OCI-LY7 (cell line): ENCODE results near the gene ZNF581. TPM values are rescaled to one million over a fixed set of nuclear protein-coding genes. Genes with fewer than 3 reads are reported as not detected.

ENCODE experiments used
- BruUV-seq: library from RNA; stranded (reverse); fragments of 400-500 nt; replicated peaks from 2 replicates; lab custom pipeline; 2021; lab: Mats Ljungman, UMichigan
- CTCF ChIA-PET: fragments of 300-600 bp; sonication (Branson Sonifier 250); formaldehyde crosslinking; loops from one replicate; lab custom pipeline; 2022; ENCODE audit warnings: antibody characterized with exemption; ENCODE audit not compliant: unreplicated experiment; lab: Charles Lee
- POLR2A ChIA-PET: fragments of 300-600 bp; sonication (Branson Sonifier 250); formaldehyde crosslinking; loops from one replicate; lab custom pipeline; 2022; ENCODE audit warnings: antibody characterized with exemption; lab: Charles Lee
- DNase-seq: peaks from one replicate; pipeline ENCODE4 v3.0.0-alpha.2; 2015; ENCODE audit warnings: low spot score
- H2AFZ ChIP-seq: fragments of 200-600 bp; sonication (generic), shearing (Covaris generic); 2 replicates; pipeline ENCODE4 v1.6.1; 2014; ENCODE audit warnings: mild to moderate bottlenecking, antibody characterized with exemption, low read length, moderate library complexity
- H3K27ac ChIP-seq: fragments of 200-600 bp; sonication (generic); 2 replicates; pipeline ENCODE4 v1.5.1; 2014; ENCODE audit warnings: mixed run types, low read depth, mild to moderate bottlenecking, moderate library complexity, low read length, inconsistent platforms; ENCODE audit not compliant: poor library complexity, severe bottlenecking
- H3K36me3 ChIP-seq: fragments of 200-600 bp; sonication (generic); 2 replicates; pipeline ENCODE4 v1.6.1; 2014; ENCODE audit warnings: mild to moderate bottlenecking, antibody characterized with exemption, low read length, moderate library complexity, mixed read lengths; ENCODE audit not compliant: insufficient read depth
- H3K4me1 ChIP-seq: fragments of 200-600 bp; sonication (generic); 2 replicates; pipeline ENCODE4 v1.5.1; 2014; ENCODE audit warnings: mild to moderate bottlenecking, low read length; ENCODE audit not compliant: insufficient read depth, poor library complexity, severe bottlenecking
- H3K4me2 ChIP-seq: fragments of 200-600 bp; sonication (generic); 2 replicates; pipeline ENCODE4 v1.6.1; 2014; ENCODE audit warnings: mild to moderate bottlenecking, low read length
- H3K4me3 ChIP-seq: fragments of 200-600 bp; sonication (generic); 2 replicates; pipeline ENCODE4 v1.5.1; 2014; ENCODE audit warnings: mild to moderate bottlenecking, low read depth, low read length; ENCODE audit not compliant: poor library complexity, severe bottlenecking
- H3K79me2 ChIP-seq: fragments of 200-600 bp; sonication (generic); 2 replicates; pipeline ENCODE4 v1.6.1; 2016; ENCODE audit warnings: low read depth, mild to moderate bottlenecking, low read length, moderate library complexity, mixed read lengths; ENCODE audit not compliant: insufficient read depth
- H3K9me2 ChIP-seq: fragments of 200-600 bp; sonication (generic); 2 replicates; pipeline ENCODE4 v1.6.1; 2016; ENCODE audit warnings: mild to moderate bottlenecking, low read length, mixed read lengths; ENCODE audit not compliant: insufficient read depth
- H3K9me3 ChIP-seq: fragments of 200-600 bp; sonication (generic); 2 replicates; pipeline ENCODE4 v1.6.1; 2014; ENCODE audit warnings: mild to moderate bottlenecking, mixed run types, low read length, mixed read lengths
- H4K20me1 ChIP-seq: fragments of 200-600 bp; sonication (generic); 2 replicates; pipeline ENCODE4 v1.6.1; 2014; ENCODE audit warnings: mild to moderate bottlenecking, antibody characterized with exemption, low read length, moderate library complexity, mixed read lengths; ENCODE audit not compliant: insufficient read depth
- CTCF ChIP-seq: fragments of 200-600 bp; sonication (generic); conservative IDR thresholded peaks from 2 replicates; pipeline ENCODE4 v1.5.1; 2014; ENCODE audit warnings: mild to moderate bottlenecking, antibody characterized with exemption, low read length, moderate library complexity, mixed read lengths
- EZH2phosphoT487 ChIP-seq: fragments of 200-600 bp; sonication (generic); IDR thresholded peaks from 2 replicates; pipeline ENCODE4 v1.6.1; 2018; ENCODE audit warnings: low read depth, borderline replicate concordance, mild to moderate bottlenecking, mixed run types, antibody characterized with exemption, low read length, moderate library complexity, mixed read lengths
- intact Hi-C: fragments of 100-400 bp; cut with micrococcal nuclease; formaldehyde crosslinking; loops from one replicate; pipeline ENCODE4 v1.10.0; 2022; ENCODE audit not compliant: unreplicated experiment
- total RNA-seq, 2 experiments: library from RNA; depleted of rRNA in 1 of 2; stranded (reverse); fragments of >200 nt in 1 of 2; shearing (Covaris generic) in 1 of 2; gene quantifications; 2 replicates each; pipeline ENCODE4 v1.2.3, GENCODE V29; 2014 to 2022

ZNF581 gene
- total RNA-seq, 2 experiments from 2014 or later, result 39.7 to 44.5 TPM

DNA sequence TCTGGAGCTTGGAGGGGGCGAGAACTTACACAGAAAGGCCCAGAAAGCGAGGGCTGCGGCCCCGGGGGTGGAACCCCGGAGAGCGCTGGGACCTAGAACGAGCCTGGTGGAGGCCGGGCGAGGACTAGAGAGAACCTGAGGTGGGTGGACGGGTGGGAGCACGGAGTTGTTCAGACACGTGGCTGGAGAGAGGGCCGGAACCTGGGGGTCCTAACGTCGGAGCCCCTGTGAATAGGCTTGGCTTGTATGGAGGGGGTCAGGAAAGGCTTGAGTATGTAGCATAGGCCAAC lies 383 bp downstream of the ZNF581 start:
- peaks cover 62% of the 10 kb centered on the region for H3K4me1 ChIP-seq
- H3K4me3 ChIP-seq, result peak overlapping the region; percentile 98
- H3K4me2 ChIP-seq, result peak overlapping the region; percentile 89
- ChIA-PET CTCF (no interaction called here), POLR2A (no interaction called here)
- no peaks in the 10 kb centered on the region for H3K9me3 ChIP-seq
- intact Hi-C loops, result loop anchor here (1.0 to 5.0 kb wide), 2 partner anchors 45 to 498 kb away; partner anchors contain the start of genes FIZ1 and ZNF444
- peaks cover 59% of the 10 kb centered on the region for H3K79me2 ChIP-seq
- no peak for TF ChIP-seq CTCF
- no peak for TF ChIP-seq EZH2phosphoT487
- peak overlapping the region; percentile 86 for H3K27ac ChIP-seq
- no peak overlapping the region for H2AFZ ChIP-seq
- peaks cover 32% of the 10 kb centered on the region for H3K36me3 ChIP-seq
- no peak for DNase-seq
- no peaks in the 10 kb centered on the region for H3K9me2 ChIP-seq
- H4K20me1 ChIP-seq, result no peaks in the 10 kb centered on the region
- BruUV-seq, result no TSS peak

GRCh38 chr19:55644191-55644833 lies 863 bp downstream of the ZNF581 start:
- TF ChIP-seq EZH2phosphoT487, result no peak
- TF ChIP-seq CTCF, result no peak
- no peaks in the 10 kb centered on the region for H3K9me3 ChIP-seq
- no peaks in the 10 kb centered on the region for H4K20me1 ChIP-seq
- peaks cover 31% of the 10 kb centered on the region for H3K36me3 ChIP-seq
- ChIA-PET CTCF (no interaction called here), POLR2A (no interaction called here)
- intact Hi-C loops, result loop anchor here (5.0 kb wide), 1 partner anchor 498 kb away; the partner anchor contains the start of gene ZNF444
- BruUV-seq, result no TSS peak
- peak overlapping the region; percentile 86 for H3K27ac ChIP-seq
- H3K79me2 ChIP-seq, result peaks cover 61% of the 10 kb centered on the region
- no peak for DNase-seq
- H3K9me2 ChIP-seq, result no peaks in the 10 kb centered on the region
- peak overlapping the region; percentile 89 for H3K4me2 ChIP-seq
- peaks cover 62% of the 10 kb centered on the region for H3K4me1 ChIP-seq
- H2AFZ ChIP-seq, result no peak overlapping the region
- peak overlapping the region; percentile 98 for H3K4me3 ChIP-seq

DNA sequence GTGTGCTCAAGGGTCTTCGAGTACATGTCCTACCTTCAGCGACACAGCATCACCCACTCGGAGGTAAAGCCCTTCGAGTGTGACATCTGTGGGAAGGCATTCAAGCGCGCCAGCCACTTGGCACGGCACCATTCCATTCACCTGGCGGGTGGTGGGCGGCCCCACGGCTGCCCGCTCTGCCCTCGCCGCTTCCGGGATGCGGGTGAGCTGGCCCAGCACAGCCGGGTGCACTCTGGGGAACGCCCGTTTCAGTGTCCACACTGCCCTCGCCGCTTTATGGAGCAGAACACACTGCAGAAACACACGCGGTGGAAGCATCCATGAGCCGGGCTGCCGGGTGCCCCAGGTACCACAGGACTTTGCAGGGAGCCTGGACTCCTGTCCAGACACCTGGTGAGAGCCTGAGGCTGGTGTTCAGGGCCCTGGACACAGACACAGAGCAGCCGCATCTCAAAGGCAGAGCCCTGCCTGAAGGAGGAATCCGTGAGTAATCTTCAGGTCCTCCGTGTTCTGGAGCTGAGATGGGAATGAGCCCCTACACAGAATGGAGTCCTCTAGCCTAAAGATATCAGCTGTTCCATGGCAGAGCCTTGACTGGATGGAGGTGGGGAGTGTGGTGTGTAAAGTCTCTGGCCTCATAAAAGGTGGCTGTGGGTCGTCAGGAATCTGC lies 1.5 kb downstream of the ZNF581 start:
- H3K27ac ChIP-seq, result peak overlapping the region; percentile 86
- intact Hi-C loops, result loop anchor here (5.0 kb wide), 1 partner anchor 497 kb away; the partner anchor contains the start of gene ZNF444
- TF ChIP-seq EZH2phosphoT487, result no peak
- TF ChIP-seq CTCF, result no peak
- H3K9me2 ChIP-seq, result no peaks in the 10 kb centered on the region
- H3K9me3 ChIP-seq, result no peaks in the 10 kb centered on the region
- peaks cover 61% of the 10 kb centered on the region for H3K79me2 ChIP-seq
- H2AFZ ChIP-seq, result no peak overlapping the region
- peak; percentile 54 for DNase-seq
- H3K4me3 ChIP-seq, result peak overlapping the region; percentile 98
- BruUV-seq, result no TSS peak
- POLR2A ChIA-PET, result interaction anchor here (1.2 kb wide), 1 partner anchor 9 kb away, joined by 3 read pairs; no protein-coding TSS in a partner anchor
- peak overlapping the region; percentile 89 for H3K4me2 ChIP-seq
- H3K36me3 ChIP-seq, result peaks cover 38% of the 10 kb centered on the region
- no peaks in the 10 kb centered on the region for H4K20me1 ChIP-seq
- CTCF ChIA-PET, result no interaction called here
- H3K4me1 ChIP-seq, result peaks cover 59% of the 10 kb centered on the region
